Fibroblast of lung (primary cell): ENCODE data around the gene P3H1. TPM values are rescaled to one million over a fixed set of nuclear protein-coding genes. Genes with fewer than 3 reads are reported as not detected.

Source experiments
- DNase-seq, 2 donors: peaks; one replicate each; pipeline versions ENCODE4 v3.0.0 to v3.0.0-alpha.2; 2010; ENCODE audit warnings: low read depth in 2 of 2
- H2AFZ ChIP-seq: 2 replicates; pipeline ENCODE4 v1.5.1; 2012; ENCODE audit warnings: low read length, control low read depth, inconsistent platforms
- H3K27ac ChIP-seq: 2 replicates; pipeline ENCODE4 v1.5.1; 2011; ENCODE audit warnings: low read length, control low read depth; ENCODE audit not compliant: insufficient read depth
- H3K27me3 ChIP-seq: 2 replicates; pipeline ENCODE4 v1.5.1; 2011; ENCODE audit warnings: mild to moderate bottlenecking, low read length; ENCODE audit not compliant: control insufficient read depth, insufficient read depth
- H3K36me3 ChIP-seq: 2 replicates; pipeline ENCODE4 v1.5.1; 2011; ENCODE audit warnings: low read length; ENCODE audit not compliant: control insufficient read depth, insufficient read depth
- H3K4me1 ChIP-seq: 2 replicates; pipeline ENCODE4 v1.5.1; 2011; ENCODE audit warnings: low read length; ENCODE audit not compliant: control insufficient read depth, insufficient read depth; ENCODE audit errors: extremely low read depth
- H3K4me2 ChIP-seq: 2 replicates; pipeline ENCODE4 v1.5.1; 2011; ENCODE audit warnings: low read length, control low read depth; ENCODE audit not compliant: insufficient read depth; ENCODE audit errors: extremely low read depth
- H3K4me3 ChIP-seq, 4 experiments: fragments of 200-600 bp in 1 of 4; sonication (generic) in 1 of 4; replicated peaks in 1 of 4; 2 replicates each; pipeline ENCODE4 v1.5.1; 2011 to 2016; ENCODE audit warnings: low read length in 4 of 4, low read depth in 3 of 4, mild to moderate bottlenecking in 3 of 4, control low read depth in 2 of 4, inconsistent platforms in 1 of 4, mixed read lengths in 1 of 4; ENCODE audit not compliant: insufficient read depth in 1 of 4; ENCODE audit errors: control extremely low read depth in 1 of 4
- H3K79me2 ChIP-seq: 2 replicates; pipeline ENCODE4 v1.5.1; 2012; ENCODE audit warnings: mild to moderate bottlenecking, low read length, inconsistent platforms; ENCODE audit not compliant: control insufficient read depth, insufficient read depth
- H3K9ac ChIP-seq: 2 replicates; pipeline ENCODE4 v1.5.1; 2011; ENCODE audit warnings: mild to moderate bottlenecking, low read length, control low read depth; ENCODE audit not compliant: insufficient read depth
- H3K9me3 ChIP-seq: 2 replicates; pipeline ENCODE4 v1.5.1; 2012; ENCODE audit warnings: low read depth, low read length; ENCODE audit not compliant: control insufficient read depth, insufficient read depth
- H4K20me1 ChIP-seq: 2 replicates; pipeline ENCODE4 v1.5.1; 2011; ENCODE audit warnings: low read length; ENCODE audit not compliant: control insufficient read depth, insufficient read depth; ENCODE audit errors: extremely low read depth
- CTCF ChIP-seq, 2 donors: IDR thresholded peaks in 1 of 2; conservative IDR thresholded peaks in 1 of 2; 1 replicate in 1 of 2; 2 replicates in 1 of 2; pipeline ENCODE4 v1.5.1; 2011 to 2012; ENCODE audit warnings: low read length in 2 of 2, control low read depth in 1 of 2, inconsistent platforms in 1 of 2, low read depth in 1 of 2, mild to moderate bottlenecking in 1 of 2
- EZH2 ChIP-seq: IDR thresholded peaks from 2 replicates; pipeline ENCODE4 v1.5.1; 2012; ENCODE audit warnings: low read length, control low read depth, mild to moderate bottlenecking; ENCODE audit errors: missing control alignments
- polyA plus RNA-seq, 2 donors: library from polyadenylated mRNA; depleted of rRNA in 1 of 2; stranded (reverse) in 1 of 2; unstranded in 1 of 2; fragments of >200 nt; gene quantifications; 2 replicates each; pipeline ENCODE4 v1.2.1, GENCODE V29; 2011 to 2012; ENCODE audit warnings: missing spikeins in 1 of 2
- total RNA-seq: library from RNA; depleted of rRNA; stranded (reverse); fragments of >200 nt; gene quantifications from 2 replicates; pipeline ENCODE4 v1.2.1, GENCODE V29; 2014

P3H1 gene
- total and polyA plus RNA-seq, 2 donors (not counting 1 experiment from before 2014, with no cell fraction given) = 68.5 to 108 TPM

GRCh38 chr1:42743317-42744147 lies 23.3 kb downstream of the P3H1 start:
- no peak overlapping the region for H2AFZ ChIP-seq
- H3K27ac ChIP-seq = no peak overlapping the region
- H3K4me1 ChIP-seq = no peaks in the 10 kb centered on the region
- peaks cover 20% of the 10 kb centered on the region for H3K36me3 ChIP-seq
- H4K20me1 ChIP-seq = peaks cover 2% of the 10 kb centered on the region
- no peak overlapping the region for H3K4me2 ChIP-seq
- H3K9ac ChIP-seq = no peak overlapping the region
- no peaks in the 10 kb centered on the region for H3K27me3 ChIP-seq
- no peak for DNase-seq
- no peaks in the 10 kb centered on the region for H3K79me2 ChIP-seq
- H3K4me3 ChIP-seq = no peak overlapping the region
- no peaks in the 10 kb centered on the region for H3K9me3 ChIP-seq
- TF ChIP-seq EZH2 (no peak), CTCF (conservative IDR thresholded peaks at IDR 0.05 in 1 of 2, IDR thresholded peaks at IDR 0.05 in 1 of 2; ENCODE audit: low read depth in 1 of 2, low read length in 2 of 2) (no peak)

- Histone ChIP-seq H2AFZ (no peak overlapping the region), H3K9me3 (no peaks in the 10 kb centered on the region)
- no peak for DNase-seq
Measured at GRCh38 chr1:42742617-42743316, 24.1 kb downstream of the P3H1 start.

More at GRCh38 chr1:42742617-42743316, 24.1 kb downstream of the P3H1 start:
- Histone ChIP-seq H3K4me2 (no peak overlapping the region), H3K27ac (no peak overlapping the region), H3K4me1 (no peaks in the 10 kb centered on the region), H3K4me3 (no peak overlapping the region), H4K20me1 (peaks cover under 1% of the 10 kb centered on the region), H3K9ac (no peak overlapping the region), H3K79me2 (no peaks in the 10 kb centered on the region), H3K36me3 (peaks cover 13% of the 10 kb centered on the region), H3K27me3 (no peaks in the 10 kb centered on the region)
- TF ChIP-seq CTCF (conservative IDR thresholded peaks at IDR 0.05 in 1 of 2, IDR thresholded peaks at IDR 0.05 in 1 of 2; ENCODE audit: low read depth in 1 of 2, low read length in 2 of 2) (no peak), EZH2 (no peak)
